ENCODE measurements around the gene SCNN1B. TPM values are rescaled to one million over a fixed set of nuclear protein-coding genes. Genes with fewer than 3 reads are reported as not detected.

The SCNN1B gene
- total RNA-seq, 1 donor from 2014 or later: not detected

DNA sequence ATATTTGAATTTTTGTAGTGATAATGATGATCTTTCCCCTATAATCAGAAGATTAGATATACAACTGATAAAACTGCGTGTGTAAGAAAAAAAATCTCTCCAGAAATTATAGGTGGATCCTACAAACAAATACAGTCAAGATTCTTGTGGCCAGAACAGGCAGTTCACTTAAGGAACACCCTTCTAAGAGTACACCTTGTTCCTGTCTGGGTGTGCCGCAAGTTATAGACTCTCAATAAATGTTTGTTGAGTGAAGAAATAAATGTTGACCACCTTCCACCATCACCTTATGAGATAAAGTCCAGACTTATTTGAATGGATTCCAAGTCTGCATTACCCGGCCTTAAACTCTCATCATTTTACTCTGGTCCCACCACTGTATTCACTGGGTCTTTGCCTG is 45.7 kb upstream of the SCNN1B start:
- Mint-ChIP-seq H3K4me1 (ENCODE audit: unreplicated experiment) (no peaks in the 10 kb centered on the region), H3K36me3 (ENCODE audit: unreplicated experiment) (no peaks in the 10 kb centered on the region), H3K27me3 (ENCODE audit: unreplicated experiment) (peaks cover 4% of the 10 kb centered on the region), H3K4me3 (ENCODE audit: unreplicated experiment) (no peak overlapping the region), H3K27ac (ENCODE audit: unreplicated experiment) (no peak overlapping the region), H3K9me3 (ENCODE audit: unreplicated experiment) (no peaks in the 10 kb centered on the region)
- TF ChIP-seq, protein P1, sequence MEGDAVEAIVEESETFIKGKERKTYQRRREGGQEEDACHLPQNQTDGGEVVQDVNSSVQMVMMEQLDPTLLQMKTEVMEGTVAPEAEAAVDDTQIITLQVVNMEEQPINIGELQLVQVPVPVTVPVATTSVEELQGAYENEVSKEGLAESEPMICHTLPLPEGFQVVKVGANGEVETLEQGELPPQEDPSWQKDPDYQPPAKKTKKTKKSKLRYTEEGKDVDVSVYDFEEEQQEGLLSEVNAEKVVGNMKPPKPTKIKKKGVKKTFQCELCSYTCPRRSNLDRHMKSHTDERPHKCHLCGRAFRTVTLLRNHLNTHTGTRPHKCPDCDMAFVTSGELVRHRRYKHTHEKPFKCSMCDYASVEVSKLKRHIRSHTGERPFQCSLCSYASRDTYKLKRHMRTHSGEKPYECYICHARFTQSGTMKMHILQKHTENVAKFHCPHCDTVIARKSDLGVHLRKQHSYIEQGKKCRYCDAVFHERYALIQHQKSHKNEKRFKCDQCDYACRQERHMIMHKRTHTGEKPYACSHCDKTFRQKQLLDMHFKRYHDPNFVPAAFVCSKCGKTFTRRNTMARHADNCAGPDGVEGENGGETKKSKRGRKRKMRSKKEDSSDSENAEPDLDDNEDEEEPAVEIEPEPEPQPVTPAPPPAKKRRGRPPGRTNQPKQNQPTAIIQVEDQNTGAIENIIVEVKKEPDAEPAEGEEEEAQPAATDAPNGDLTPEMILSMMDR (IDR thresholded peaks at IDR 0.05): no peak
- no peak for DNase-seq (ENCODE audit: extremely low spot score, unreplicated experiment)

DNA sequence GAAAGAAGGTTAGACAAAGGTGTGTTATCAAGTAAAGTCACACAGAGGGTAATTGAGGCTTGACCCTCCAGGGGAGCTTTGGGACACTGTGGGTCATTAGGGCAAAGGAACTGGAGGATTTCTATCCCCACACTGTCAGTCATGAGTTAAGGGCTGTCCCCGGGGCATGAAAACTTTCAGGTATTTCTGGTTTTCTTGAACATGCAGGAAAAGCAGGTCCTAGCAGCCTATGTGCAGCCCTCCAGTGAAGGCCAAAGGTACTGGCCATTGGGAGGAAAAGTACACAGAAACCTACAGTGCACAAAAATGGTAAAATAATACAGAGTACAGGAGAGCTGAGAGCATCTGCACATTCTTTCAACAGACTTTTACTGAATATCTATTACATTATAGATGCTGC is 44.4 kb upstream of the SCNN1B start:
- no peaks in the 10 kb centered on the region for H3K4me1 Mint-ChIP-seq (ENCODE audit: unreplicated experiment)
- H3K4me3 Mint-ChIP-seq (ENCODE audit: unreplicated experiment): no peak overlapping the region
- TF ChIP-seq, protein P1 (IDR thresholded peaks at IDR 0.05): no peak
- no peak for DNase-seq (ENCODE audit: extremely low spot score, unreplicated experiment)
- H3K36me3 Mint-ChIP-seq (ENCODE audit: unreplicated experiment): no peaks in the 10 kb centered on the region
- peaks cover 4% of the 10 kb centered on the region for H3K27me3 Mint-ChIP-seq (ENCODE audit: unreplicated experiment)
- H3K27ac Mint-ChIP-seq (ENCODE audit: unreplicated experiment): no peak overlapping the region
- H3K9me3 Mint-ChIP-seq (ENCODE audit: unreplicated experiment): no peaks in the 10 kb centered on the region

DNA sequence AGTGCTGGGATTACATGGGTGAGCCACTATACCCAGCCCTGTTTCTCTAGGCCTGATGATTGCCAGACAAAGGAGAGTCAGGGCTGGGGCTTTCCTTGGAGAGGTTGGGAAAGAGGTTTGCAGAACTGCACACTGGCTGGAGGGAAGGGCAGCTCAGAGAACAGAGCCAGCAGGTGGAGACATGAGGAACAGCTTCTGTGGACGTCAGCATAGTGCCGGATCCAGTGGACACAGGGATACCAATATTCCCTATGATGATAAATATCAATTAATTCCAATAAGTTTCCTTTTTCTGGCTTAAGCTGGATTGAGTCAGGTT is 43.2 kb upstream of the SCNN1B start:
- no peaks in the 10 kb centered on the region for H3K36me3 Mint-ChIP-seq (ENCODE audit: unreplicated experiment)
- H3K4me1 Mint-ChIP-seq (ENCODE audit: unreplicated experiment): no peaks in the 10 kb centered on the region
- TF ChIP-seq, protein P1 (IDR thresholded peaks at IDR 0.05): no peak
- no peak overlapping the region for H3K4me3 Mint-ChIP-seq (ENCODE audit: unreplicated experiment)
- no peak overlapping the region for H3K27ac Mint-ChIP-seq (ENCODE audit: unreplicated experiment)
- H3K9me3 Mint-ChIP-seq (ENCODE audit: unreplicated experiment): no peaks in the 10 kb centered on the region
- DNase-seq (ENCODE audit: extremely low spot score, unreplicated experiment): no peak
- H3K27me3 Mint-ChIP-seq (ENCODE audit: unreplicated experiment): peaks cover 4% of the 10 kb centered on the region

DNA sequence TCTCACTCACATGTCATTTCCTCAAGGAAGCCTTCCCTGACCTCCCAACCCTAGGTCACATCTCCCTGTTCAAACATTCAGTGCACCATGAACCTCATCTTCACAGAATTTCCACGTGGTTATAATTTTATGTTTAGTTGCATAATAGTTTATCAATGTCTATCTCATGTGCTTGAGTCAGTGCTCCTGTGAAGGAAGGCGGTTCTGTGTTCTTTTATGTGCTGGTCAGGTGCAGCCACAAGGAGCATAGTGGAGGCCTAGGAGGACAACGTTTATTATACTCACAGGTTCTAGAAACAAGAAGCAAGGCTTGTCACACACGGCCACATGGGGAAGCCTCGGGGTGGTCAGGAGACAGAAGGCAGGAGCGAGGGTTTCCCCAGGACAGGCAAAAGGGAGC is 34.5 kb upstream of the SCNN1B start:
- DNase-seq (ENCODE audit: extremely low spot score, unreplicated experiment): no peak
- no peaks in the 10 kb centered on the region for H3K36me3 Mint-ChIP-seq (ENCODE audit: unreplicated experiment)
- no peaks in the 10 kb centered on the region for H3K9me3 Mint-ChIP-seq (ENCODE audit: unreplicated experiment)
- H3K4me3 Mint-ChIP-seq (ENCODE audit: unreplicated experiment): no peak overlapping the region
- H3K27me3 Mint-ChIP-seq (ENCODE audit: unreplicated experiment): no peaks in the 10 kb centered on the region
- no peak overlapping the region for H3K27ac Mint-ChIP-seq (ENCODE audit: unreplicated experiment)
- TF ChIP-seq, protein P1 (IDR thresholded peaks at IDR 0.05): no peak
- H3K4me1 Mint-ChIP-seq (ENCODE audit: unreplicated experiment): no peaks in the 10 kb centered on the region

DNA sequence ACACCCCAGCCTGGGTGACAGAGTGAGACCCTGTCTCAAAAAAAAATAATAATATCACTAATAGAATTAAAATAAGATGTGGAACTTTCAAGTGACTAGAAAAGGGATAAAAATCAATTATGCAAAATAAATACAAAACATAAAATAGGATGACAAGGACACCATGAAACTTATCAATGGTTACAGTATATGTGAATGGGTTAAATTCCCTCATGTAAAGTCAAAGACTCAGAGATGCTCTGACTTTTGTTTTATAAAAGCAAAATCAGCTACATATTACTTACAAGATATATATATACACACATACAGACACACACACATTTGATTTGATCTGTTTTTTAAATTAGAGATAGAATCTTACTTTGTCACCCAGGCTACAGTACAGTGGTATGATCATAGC is 33.5 kb upstream of the SCNN1B start:
- TF ChIP-seq, protein P1 (IDR thresholded peaks at IDR 0.05): no peak
- H3K27me3 Mint-ChIP-seq (ENCODE audit: unreplicated experiment): no peaks in the 10 kb centered on the region
- H3K4me1 Mint-ChIP-seq (ENCODE audit: unreplicated experiment): no peaks in the 10 kb centered on the region
- no peak overlapping the region for H3K4me3 Mint-ChIP-seq (ENCODE audit: unreplicated experiment)
- H3K9me3 Mint-ChIP-seq (ENCODE audit: unreplicated experiment): no peaks in the 10 kb centered on the region
- no peak overlapping the region for H3K27ac Mint-ChIP-seq (ENCODE audit: unreplicated experiment)
- no peaks in the 10 kb centered on the region for H3K36me3 Mint-ChIP-seq (ENCODE audit: unreplicated experiment)
- DNase-seq (ENCODE audit: extremely low spot score, unreplicated experiment): no peak

All from osteocyte (in vitro differentiated cells).